Measurements from ENCODE around the gene KRTAP9-1. TPM values are rescaled to one million over a fixed set of nuclear protein-coding genes. Genes with fewer than 3 reads are reported as not detected.
"Not testable (repeated sequence)": the region's sequence is repeated elsewhere in the genome, so short reads cannot be mapped to it uniquely, and the experiment has no call there.

KRTAP9-1 gene
- total RNA-seq, 2 donors from 2014 or later, result not detected

GRCh38 chr17:41212524-41213169 lies 23.0 kb downstream of the KRTAP9-1 start:
- Mint-ChIP-seq H3K27ac (peak overlapping the region; percentile 12), H3K27me3 (peaks cover 27% of the 10 kb centered on the region), H3K36me3 (ENCODE audit: low read depth) (no peaks in the 10 kb centered on the region), H3K4me1 (peaks cover 5% of the 10 kb centered on the region), H3K9me3 (no peaks in the 10 kb centered on the region), H3K4me3 (no peak overlapping the region)
- peak; percentile 5 for ATAC-seq (replicated peaks)

GRCh38 chr17:41215681-41216080 lies 26.0 kb downstream of the KRTAP9-1 start:
- no peaks in the 10 kb centered on the region for H3K36me3 Mint-ChIP-seq (ENCODE audit: low read depth)
- H3K4me3 Mint-ChIP-seq, result no peak overlapping the region
- no peak overlapping the region for H3K27ac Mint-ChIP-seq
- peaks cover 5% of the 10 kb centered on the region for H3K4me1 Mint-ChIP-seq
- peaks cover 4% of the 10 kb centered on the region for H3K9me3 Mint-ChIP-seq
- H3K27me3 Mint-ChIP-seq, result peaks cover 11% of the 10 kb centered on the region
- no peak for ATAC-seq (replicated peaks)

DNA sequence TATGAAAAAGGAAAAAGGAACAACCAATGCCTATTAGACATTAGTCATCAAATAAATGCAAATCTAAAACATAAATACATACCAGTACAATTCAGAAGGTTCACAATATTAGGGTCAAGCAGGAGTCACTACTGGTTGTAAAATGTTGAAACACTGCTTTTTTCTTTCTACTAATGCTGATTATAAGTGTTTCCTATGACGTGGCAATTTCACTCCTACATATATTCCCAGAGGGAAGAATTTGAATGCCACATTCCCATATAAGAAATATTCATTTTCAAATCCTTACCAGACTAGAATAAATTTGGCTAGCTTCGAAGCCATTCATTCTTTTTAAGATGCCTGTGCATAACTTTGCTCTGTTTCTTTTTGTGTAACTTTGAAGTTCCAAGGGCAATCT lies 34.1 kb downstream of the KRTAP9-1 start:
- H3K4me3 Mint-ChIP-seq, result no peak overlapping the region
- H3K27me3 Mint-ChIP-seq, result peaks cover 10% of the 10 kb centered on the region
- H3K4me1 Mint-ChIP-seq, result no peaks in the 10 kb centered on the region

DNA sequence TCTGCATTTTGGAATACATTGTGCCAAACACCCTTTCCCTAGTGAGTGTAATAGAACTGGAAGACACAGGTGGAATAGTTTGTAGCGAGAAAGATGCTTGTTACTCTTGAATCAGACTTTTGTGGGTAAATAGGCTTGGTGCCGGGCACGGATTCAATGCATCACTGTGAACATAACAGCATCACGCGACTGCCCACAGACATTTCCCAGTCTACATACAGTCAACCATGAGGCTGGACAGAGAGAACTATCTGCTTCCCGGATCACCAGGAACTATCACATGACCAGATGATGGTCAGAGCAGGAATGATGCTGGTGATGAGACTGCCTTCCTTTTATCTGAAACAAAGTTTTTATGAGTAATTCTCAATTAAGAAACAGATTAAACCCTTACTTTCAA lies 36.4 kb downstream of the KRTAP9-1 start:
- H3K9me3 Mint-ChIP-seq, result no peaks in the 10 kb centered on the region
- no peaks in the 10 kb centered on the region for H3K36me3 Mint-ChIP-seq (ENCODE audit: low read depth)
- no peak overlapping the region for H3K4me3 Mint-ChIP-seq
- H3K27ac Mint-ChIP-seq, result no peak overlapping the region
- no peaks in the 10 kb centered on the region for H3K4me1 Mint-ChIP-seq
- no peak for ATAC-seq (replicated peaks)
- peaks cover 7% of the 10 kb centered on the region for H3K27me3 Mint-ChIP-seq

More for the DNA sequence above, 34.1 kb downstream of the KRTAP9-1 start:
- ATAC-seq (replicated peaks), result no peak
- Mint-ChIP-seq H3K27ac (no peak overlapping the region), H3K36me3 (ENCODE audit: low read depth) (no peaks in the 10 kb centered on the region), H3K9me3 (peaks cover 4% of the 10 kb centered on the region)

DNA sequence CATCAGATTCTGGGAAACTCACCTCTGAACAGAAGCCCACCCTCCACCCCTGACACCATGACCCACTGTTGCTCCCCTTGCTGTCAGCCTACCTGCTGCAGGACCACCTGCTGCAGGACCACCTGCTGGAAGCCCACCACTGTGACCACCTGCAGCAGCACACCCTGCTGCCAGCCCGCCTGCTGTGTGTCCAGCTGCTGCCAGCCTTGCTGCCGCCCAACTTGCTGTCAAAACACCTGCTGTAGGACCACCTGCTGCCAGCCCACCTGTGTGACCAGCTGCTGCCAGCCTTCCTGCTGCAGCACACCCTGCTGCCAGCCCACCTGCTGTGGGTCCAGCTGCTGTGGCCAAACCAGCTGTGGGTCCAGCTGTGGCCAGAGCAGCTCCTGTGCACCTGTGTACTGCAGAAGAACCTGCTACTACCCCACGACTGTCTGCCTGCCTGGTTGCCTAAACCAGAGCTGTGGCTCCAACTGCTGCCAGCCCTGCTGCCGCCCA lies 37.0 kb downstream of the KRTAP9-1 start, which contains the start of gene KRTAP9-2:
Gene KRTAP9-2, plus strand, starts transcription at position 51 of the 498 bp plus-strand sequence. Its CDS starts 7 bp downstream, at position 58.
- not testable (repeated sequence) for H3K9me3 Mint-ChIP-seq; H3K27ac Mint-ChIP-seq; H3K4me3 Mint-ChIP-seq; H3K36me3 Mint-ChIP-seq (ENCODE audit: low read depth); H3K27me3 Mint-ChIP-seq; ATAC-seq (replicated peaks); H3K4me1 Mint-ChIP-seq

DNA sequence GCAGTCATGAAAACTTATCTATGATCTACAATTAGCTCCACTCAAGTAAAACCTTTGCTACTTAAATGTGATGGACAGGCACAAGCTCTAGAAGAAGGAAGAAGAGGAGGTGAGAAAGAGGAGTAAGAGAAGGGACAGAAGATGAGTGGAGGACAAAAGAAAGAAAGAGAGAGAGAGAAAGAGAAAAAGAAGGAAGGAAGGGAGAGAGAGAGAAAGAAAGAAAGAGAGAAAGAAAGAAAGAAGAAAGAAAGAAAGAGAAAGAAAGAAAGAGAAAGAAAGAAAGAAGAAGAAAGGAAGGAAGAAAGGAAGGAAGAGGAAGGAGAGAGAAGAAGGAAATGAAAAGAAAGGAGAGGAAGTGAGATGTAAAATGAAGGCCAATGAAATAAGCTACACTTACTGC lies 40.4 kb downstream of the KRTAP9-1 start:
- H3K27ac Mint-ChIP-seq, result no peak overlapping the region
- H3K27me3 Mint-ChIP-seq, result peaks cover 15% of the 10 kb centered on the region
- H3K9me3 Mint-ChIP-seq, result no peaks in the 10 kb centered on the region
- H3K4me3 Mint-ChIP-seq, result no peak overlapping the region
- H3K36me3 Mint-ChIP-seq (ENCODE audit: low read depth), result no peaks in the 10 kb centered on the region
- no peak for ATAC-seq (replicated peaks)
- H3K4me1 Mint-ChIP-seq, result no peaks in the 10 kb centered on the region

DNA sequence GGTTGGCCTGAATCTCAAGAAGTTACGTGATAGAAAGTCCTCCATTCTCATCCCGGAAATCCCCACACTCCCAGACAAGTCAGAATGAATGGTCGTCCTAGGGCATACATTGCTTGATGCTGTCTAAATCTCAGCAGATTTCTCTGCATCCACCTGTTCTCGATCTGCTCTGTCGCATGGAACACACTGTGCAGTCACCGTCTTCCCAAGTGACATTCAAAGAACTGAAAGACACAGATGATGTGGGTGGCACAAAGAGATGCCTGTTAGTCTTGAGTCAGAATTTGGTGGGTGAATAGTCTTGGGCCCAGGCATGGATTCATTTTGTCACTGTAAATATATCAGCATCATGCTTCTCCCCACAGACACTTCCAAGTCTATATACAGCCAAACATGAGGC lies 42.0 kb downstream of the KRTAP9-1 start:
- no peaks in the 10 kb centered on the region for H3K4me1 Mint-ChIP-seq
- no peaks in the 10 kb centered on the region for H3K9me3 Mint-ChIP-seq
- no peaks in the 10 kb centered on the region for H3K36me3 Mint-ChIP-seq (ENCODE audit: low read depth)

DNA sequence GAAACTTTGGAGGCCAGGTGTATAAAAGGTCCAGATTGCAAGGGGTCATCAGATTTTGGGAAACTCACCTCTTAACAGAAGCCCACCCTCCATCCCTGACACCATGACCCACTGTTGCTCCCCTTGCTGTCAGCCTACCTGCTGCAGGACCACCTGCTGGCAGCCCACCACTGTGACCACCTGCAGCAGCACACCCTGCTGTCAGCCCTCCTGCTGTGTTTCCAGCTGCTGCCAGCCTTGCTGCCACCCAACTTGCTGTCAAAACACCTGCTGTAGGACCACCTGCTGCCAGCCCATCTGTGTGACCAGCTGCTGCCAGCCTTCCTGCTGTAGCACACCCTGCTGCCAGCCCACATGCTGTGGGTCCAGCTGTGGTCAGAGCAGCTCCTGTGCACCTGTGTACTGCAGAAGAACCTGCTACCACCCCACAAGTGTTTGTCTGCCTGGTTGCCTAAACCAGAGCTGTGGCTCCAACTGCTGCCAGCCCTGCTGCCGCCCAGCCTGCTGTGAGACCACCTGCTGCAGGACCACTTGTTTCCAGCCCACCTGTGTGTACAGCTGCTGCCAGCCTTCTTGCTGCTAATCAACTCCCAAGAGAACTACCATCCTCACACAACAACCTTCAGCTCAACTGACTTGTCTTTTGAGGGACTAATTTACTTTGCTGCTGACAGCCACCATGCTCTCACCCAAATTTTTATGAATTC lies 42.9 kb downstream of the KRTAP9-1 start, which contains the start of gene KRTAP9-3:
Gene KRTAP9-3, plus strand, starts transcription at position 51 of the 707 bp plus-strand sequence. Its CDS starts 53 bp downstream, at position 104.
- H3K27ac Mint-ChIP-seq; H3K36me3 Mint-ChIP-seq (ENCODE audit: low read depth); H3K4me3 Mint-ChIP-seq; H3K9me3 Mint-ChIP-seq; H3K4me1 Mint-ChIP-seq; ATAC-seq (replicated peaks): not testable (repeated sequence)
- H3K27me3 Mint-ChIP-seq, result peaks cover 20% of the 10 kb centered on the region

More for the DNA sequence above, 42.0 kb downstream of the KRTAP9-1 start:
- peaks cover 20% of the 10 kb centered on the region for H3K27me3 Mint-ChIP-seq
- no peak overlapping the region for H3K27ac Mint-ChIP-seq
- ATAC-seq (replicated peaks), result no peak
- H3K4me3 Mint-ChIP-seq, result no peak overlapping the region

DNA sequence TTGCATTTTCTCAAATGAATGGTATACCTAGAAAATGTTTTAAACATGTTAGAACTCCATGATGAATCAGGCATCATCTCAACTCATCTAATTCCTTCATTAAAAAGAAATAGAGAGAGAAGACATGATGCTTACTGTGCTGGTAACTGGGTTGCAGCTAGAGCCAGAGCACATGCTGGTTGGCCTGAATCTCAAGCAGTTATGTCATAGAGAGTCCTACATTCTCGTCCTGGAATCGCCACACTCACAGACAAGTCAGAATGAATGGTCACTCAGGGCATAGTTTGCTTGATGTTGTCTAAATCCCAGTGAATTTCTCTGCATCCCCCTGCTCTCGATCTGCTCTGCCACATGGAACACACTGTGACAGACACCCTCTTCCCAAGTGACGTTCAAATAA lies 47.4 kb downstream of the KRTAP9-1 start:
- H3K27me3 Mint-ChIP-seq, result peaks cover 21% of the 10 kb centered on the region
- not testable (repeated sequence) for H3K4me1 Mint-ChIP-seq; H3K9me3 Mint-ChIP-seq; H3K36me3 Mint-ChIP-seq (ENCODE audit: low read depth); H3K4me3 Mint-ChIP-seq; H3K27ac Mint-ChIP-seq; ATAC-seq (replicated peaks)

- not testable (repeated sequence) for ATAC-seq (replicated peaks); H3K4me1 Mint-ChIP-seq; H3K9me3 Mint-ChIP-seq
These were observed 48.3 kb downstream of the KRTAP9-1 start, which contains the start of gene KRTAP9-8 for GRCh38 chr17:41237949-41238437. Gene KRTAP9-8, plus strand, starts transcription at chr17:41237999. Its CDS starts 53 bp downstream, at chr17:41238052.

More at GRCh38 chr17:41237949-41238437, 48.3 kb downstream of the KRTAP9-1 start, which contains the start of gene KRTAP9-8:
- not testable (repeated sequence) for H3K36me3 Mint-ChIP-seq (ENCODE audit: low read depth); H3K4me3 Mint-ChIP-seq; H3K27ac Mint-ChIP-seq
- H3K27me3 Mint-ChIP-seq, result peaks cover 19% of the 10 kb centered on the region

Other genes starting within 250 kb of the KRTAP9-1 start
- gene KRT39, start 222.9 kb upstream of the KRTAP9-1 start, total RNA-seq, result not detected
- not detected for gene KRT40, start 205.6 kb upstream of the KRTAP9-1 start, total RNA-seq
- gene KRTAP3-3, start 195.7 kb upstream of the KRTAP9-1 start, total RNA-seq, result not detected
- gene KRTAP3-2, start 190.0 kb upstream of the KRTAP9-1 start, total RNA-seq, result not detected
- not detected for gene KRTAP3-1, start 180.8 kb upstream of the KRTAP9-1 start, total RNA-seq
- not detected for gene KRTAP1-5, start 162.7 kb upstream of the KRTAP9-1 start, total RNA-seq
- gene KRTAP1-4, start 159.7 kb upstream of the KRTAP9-1 start, total RNA-seq, result not detected
- gene KRTAP1-3, start 155.0 kb upstream of the KRTAP9-1 start, total RNA-seq, result not detected
- not detected for gene KRTAP1-1, start 148.4 kb upstream of the KRTAP9-1 start, total RNA-seq
- gene KRTAP2-1, start 142.6 kb upstream of the KRTAP9-1 start, total RNA-seq, result not detected
- gene KRTAP2-2, start 134.7 kb upstream of the KRTAP9-1 start, total RNA-seq, result not detected
- gene KRTAP2-3, start 129.8 kb upstream of the KRTAP9-1 start, total RNA-seq, result not detected
- not detected for gene KRTAP2-4, start 124.0 kb upstream of the KRTAP9-1 start, total RNA-seq
- not detected for gene KRTAP4-7, start 105.7 kb upstream of the KRTAP9-1 start, total RNA-seq
- gene KRTAP4-8, start 91.7 kb upstream of the KRTAP9-1 start, total RNA-seq, result not detected
- not detected for gene KRTAP4-16, start 87.7 kb upstream of the KRTAP9-1 start, total RNA-seq
- gene KRTAP4-9, start 84.5 kb upstream of the KRTAP9-1 start, total RNA-seq, result not detected
- not detected for gene KRTAP4-11, start 71.5 kb upstream of the KRTAP9-1 start, total RNA-seq
- gene KRTAP4-12, start 65.7 kb upstream of the KRTAP9-1 start, total RNA-seq, result not detected
- not detected for gene KRTAP4-6, start 49.3 kb upstream of the KRTAP9-1 start, total RNA-seq
- not detected for gene KRTAP4-5, start 40.1 kb upstream of the KRTAP9-1 start, total RNA-seq
- not detected for gene KRTAP4-4, start 29.1 kb upstream of the KRTAP9-1 start, total RNA-seq
- gene KRTAP4-3, start 21.7 kb upstream of the KRTAP9-1 start, total RNA-seq, result not detected
- gene KRTAP4-2, start 11.7 kb upstream of the KRTAP9-1 start, total RNA-seq, result not detected
- gene KRTAP4-1, start 5.0 kb upstream of the KRTAP9-1 start, total RNA-seq, result not detected
- gene KRTAP9-2, start 36.8 kb downstream of the KRTAP9-1 start, total RNA-seq, result not detected
- not detected for gene KRTAP9-3, start 42.6 kb downstream of the KRTAP9-1 start, total RNA-seq
- not detected for gene KRTAP9-8, start 48.1 kb downstream of the KRTAP9-1 start, total RNA-seq
- not detected for gene KRTAP9-4, start 59.8 kb downstream of the KRTAP9-1 start, total RNA-seq
- not detected for gene KRTAP9-9, start 65.5 kb downstream of the KRTAP9-1 start, total RNA-seq
- gene KRTAP9-6, start 75.5 kb downstream of the KRTAP9-1 start, total RNA-seq, result not detected
- not detected for gene KRTAP9-7, start 85.8 kb downstream of the KRTAP9-1 start, total RNA-seq
- gene KRTAP29-1, start 113.0 kb downstream of the KRTAP9-1 start, total RNA-seq, result not detected
- gene KRTAP16-1, start 119.4 kb downstream of the KRTAP9-1 start, total RNA-seq, result under 1 TPM; 0.15 to 0.26 TPM
- not detected for gene KRTAP17-1, start 125.8 kb downstream of the KRTAP9-1 start, total RNA-seq
- not detected for gene KRT33A, start 160.9 kb downstream of the KRTAP9-1 start, total RNA-seq
- gene KRT33B, start 179.9 kb downstream of the KRTAP9-1 start, total RNA-seq, result not detected
- gene KRT34, start 192.4 kb downstream of the KRTAP9-1 start, total RNA-seq, result not detected
- not detected for gene KRT31, start 207.7 kb downstream of the KRTAP9-1 start, total RNA-seq
- gene KRT37, start 234.7 kb downstream of the KRTAP9-1 start, total RNA-seq, result not detected